HG03066 (cell line): Measurements from ENCODE around the gene ITGB1.
"Not testable (repeated sequence)": the region's sequence is repeated elsewhere in the genome, so short reads cannot be mapped to it uniquely, and the experiment has no call there.

ENCODE experiments used
- ATAC-seq: cut with Tn5 transposase; IDR thresholded peaks from one replicate; pipeline ENCODE4 v1.9.1; 2021; ENCODE audit warnings: low read depth; ENCODE audit not compliant: unreplicated experiment

ITGB1 gene

GRCh38 chr10:32895200-32895968 is 62.6 kb downstream of the ITGB1 start:
- not testable (repeated sequence) for ATAC-seq

DNA sequence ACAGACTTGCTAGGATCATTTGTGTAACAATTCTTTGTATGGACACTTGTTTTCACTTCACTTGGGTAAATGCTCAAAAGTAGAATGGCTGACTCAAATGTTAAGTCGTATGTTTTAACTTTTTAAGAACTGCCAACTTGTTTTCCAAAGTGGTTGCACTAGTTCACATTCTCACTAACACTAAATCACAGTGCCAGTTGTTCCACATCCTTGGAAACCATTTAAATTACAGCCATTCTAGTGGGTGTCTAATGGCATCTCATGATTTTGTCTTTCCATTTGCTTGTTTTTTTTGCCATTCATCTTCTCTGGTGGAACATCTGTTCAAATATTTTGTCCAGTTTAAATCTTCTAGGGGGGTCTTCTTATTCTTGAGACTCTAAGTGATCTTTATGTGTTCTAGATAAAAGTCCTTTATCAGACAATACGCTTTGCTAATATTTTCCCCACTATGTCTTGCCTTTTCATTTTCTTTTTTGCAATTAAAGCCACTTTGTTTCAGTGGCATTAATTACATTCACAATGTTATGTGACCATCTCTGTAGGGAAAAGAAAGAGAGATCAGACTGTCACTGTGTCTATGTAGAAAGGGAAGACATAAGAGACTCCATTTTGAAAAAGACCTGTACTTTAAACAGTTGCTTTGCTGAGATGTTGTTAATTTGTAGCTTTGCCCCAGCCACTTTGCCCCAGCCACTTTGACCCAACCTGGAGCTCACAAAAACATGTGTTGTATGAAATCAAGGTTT is 63.9 kb downstream of the ITGB1 start:
- ATAC-seq = no peak

GRCh38 chr10:32893434-32893833 is 64.6 kb downstream of the ITGB1 start:
- ATAC-seq = no peak

GRCh38 chr10:32891261-32891660 is 66.8 kb downstream of the ITGB1 start:
- no peak for ATAC-seq

- no peak for ATAC-seq
Observed at GRCh38 chr10:32890444-32890843, 67.6 kb downstream of the ITGB1 start.

- no peak for ATAC-seq
Observed at GRCh38 chr10:32889631-32890212, 68.3 kb downstream of the ITGB1 start.

GRCh38 chr10:32888161-32888927 is 69.7 kb downstream of the ITGB1 start:
- ATAC-seq = no peak

GRCh38 chr10:32887481-32887880 is 70.5 kb downstream of the ITGB1 start:
- no peak for ATAC-seq

- no peak for ATAC-seq
Observed at GRCh38 chr10:32882076-32882475, 76.0 kb downstream of the ITGB1 start.

DNA sequence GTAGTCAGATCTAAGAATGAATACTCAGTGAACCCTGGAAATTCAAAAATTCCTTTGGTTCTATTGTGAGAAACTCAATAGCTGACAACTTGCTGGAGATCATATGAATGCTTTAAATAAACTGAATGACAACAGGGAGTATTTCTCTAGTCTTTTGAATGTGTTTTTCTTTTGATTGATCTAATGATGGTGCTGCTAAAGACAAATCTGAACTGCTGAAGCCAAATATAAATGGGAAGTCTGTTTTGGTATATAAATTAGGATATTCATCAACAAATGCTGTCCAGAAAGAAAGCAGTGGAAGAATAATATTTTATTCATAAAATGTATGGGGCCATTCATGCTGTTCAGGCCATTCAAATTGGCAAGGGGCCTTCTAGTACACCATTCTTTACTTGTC is 79.4 kb downstream of the ITGB1 start:
- no peak for ATAC-seq

GRCh38 chr10:32877915-32878314 is 80.1 kb downstream of the ITGB1 start:
- no peak for ATAC-seq

- ATAC-seq = no peak
Observed at GRCh38 chr10:32865170-32865569, 92.9 kb downstream of the ITGB1 start.

- no peak for ATAC-seq
Observed at GRCh38 chr10:32854435-32854834, 103.6 kb downstream of the ITGB1 start.

DNA sequence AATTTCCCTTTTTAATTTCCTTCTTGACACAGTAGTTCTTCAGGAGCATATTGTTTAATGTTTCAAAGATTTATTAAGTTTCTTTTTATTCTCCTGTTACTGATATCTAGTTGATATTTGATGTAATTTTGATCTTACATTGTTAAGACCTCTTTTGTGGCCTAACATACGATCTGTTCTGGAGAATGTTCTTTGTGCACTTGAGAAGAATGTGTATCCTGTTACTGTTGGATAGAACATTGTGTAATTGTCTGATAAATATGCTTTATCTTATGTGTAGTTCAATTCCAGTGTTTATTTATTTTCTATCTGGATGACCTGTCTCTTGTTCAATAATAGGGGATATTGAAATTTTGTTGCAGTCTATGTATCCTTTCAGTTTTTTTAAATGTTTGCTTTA is 106.7 kb downstream of the ITGB1 start:
- ATAC-seq = no peak
